ENCODE measurements around the gene FBXO3. TPM values are rescaled to one million over a fixed set of nuclear protein-coding genes. Genes with fewer than 3 reads are reported as not detected.

Gene FBXO3
- total and polyA plus RNA-seq, 9 of the 15 experiments (the other 6 are each of a cell fraction or from before 2014, with no cell fraction given): 11.6 to 59.3 (median 29.2) TPM

DNA sequence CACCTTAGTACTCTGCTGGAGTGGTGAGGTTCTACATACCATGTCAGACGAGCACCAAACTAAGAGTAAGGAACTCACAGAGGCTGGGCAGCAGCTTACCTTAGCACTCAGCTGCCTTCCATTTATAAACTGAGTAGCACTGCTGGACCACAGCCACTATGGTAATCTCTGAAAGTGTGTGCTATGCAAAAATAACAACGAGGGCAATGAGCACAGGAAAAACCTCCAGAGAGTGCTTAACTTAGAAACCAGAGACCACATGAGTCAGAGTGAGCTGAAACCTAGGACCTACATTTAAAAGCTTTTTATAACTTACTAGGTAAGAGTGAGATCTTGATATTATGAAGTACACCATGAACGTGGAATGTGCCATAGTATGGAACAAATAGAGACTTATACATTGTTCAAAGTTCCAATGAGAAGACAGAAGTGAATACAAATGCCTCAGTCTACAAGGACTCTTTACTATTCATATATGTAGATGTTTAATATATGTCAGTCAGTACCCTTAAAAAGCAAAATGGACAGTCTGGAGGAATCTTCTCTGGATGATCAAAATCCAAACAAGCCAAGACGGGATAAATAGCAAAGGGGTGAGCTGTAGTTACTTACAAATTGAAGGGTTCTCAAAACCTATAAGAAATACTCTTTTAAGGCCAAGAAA, 20.9 kb downstream of the FBXO3 start (continued):
- TF ChIP-seq, protein P1, sequence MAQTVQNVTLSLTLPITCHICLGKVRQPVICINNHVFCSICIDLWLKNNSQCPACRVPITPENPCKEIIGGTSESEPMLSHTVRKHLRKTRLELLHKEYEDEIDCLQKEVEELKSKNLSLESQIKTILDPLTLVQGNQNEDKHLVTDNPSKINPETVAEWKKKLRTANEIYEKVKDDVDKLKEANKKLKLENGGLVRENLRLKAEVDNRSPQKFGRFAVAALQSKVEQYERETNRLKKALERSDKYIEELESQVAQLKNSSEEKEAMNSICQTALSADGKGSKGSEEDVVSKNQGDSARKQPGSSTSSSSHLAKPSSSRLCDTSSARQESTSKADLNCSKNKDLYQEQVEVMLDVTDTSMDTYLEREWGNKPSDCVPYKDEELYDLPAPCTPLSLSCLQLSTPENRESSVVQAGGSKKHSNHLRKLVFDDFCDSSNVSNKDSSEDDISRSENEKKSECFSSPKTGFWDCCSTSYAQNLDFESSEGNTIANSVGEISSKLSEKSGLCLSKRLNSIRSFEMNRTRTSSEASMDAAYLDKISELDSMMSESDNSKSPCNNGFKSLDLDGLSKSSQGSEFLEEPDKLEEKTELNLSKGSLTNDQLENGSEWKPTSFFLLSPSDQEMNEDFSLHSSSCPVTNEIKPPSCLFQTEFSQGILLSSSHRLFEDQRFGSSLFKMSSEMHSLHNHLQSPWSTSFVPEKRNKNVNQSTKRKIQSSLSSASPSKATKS (CRISPR knock-in tag; IDR thresholded peaks at IDR 0.05): no peak
- TF ChIP-seq, protein P2, sequence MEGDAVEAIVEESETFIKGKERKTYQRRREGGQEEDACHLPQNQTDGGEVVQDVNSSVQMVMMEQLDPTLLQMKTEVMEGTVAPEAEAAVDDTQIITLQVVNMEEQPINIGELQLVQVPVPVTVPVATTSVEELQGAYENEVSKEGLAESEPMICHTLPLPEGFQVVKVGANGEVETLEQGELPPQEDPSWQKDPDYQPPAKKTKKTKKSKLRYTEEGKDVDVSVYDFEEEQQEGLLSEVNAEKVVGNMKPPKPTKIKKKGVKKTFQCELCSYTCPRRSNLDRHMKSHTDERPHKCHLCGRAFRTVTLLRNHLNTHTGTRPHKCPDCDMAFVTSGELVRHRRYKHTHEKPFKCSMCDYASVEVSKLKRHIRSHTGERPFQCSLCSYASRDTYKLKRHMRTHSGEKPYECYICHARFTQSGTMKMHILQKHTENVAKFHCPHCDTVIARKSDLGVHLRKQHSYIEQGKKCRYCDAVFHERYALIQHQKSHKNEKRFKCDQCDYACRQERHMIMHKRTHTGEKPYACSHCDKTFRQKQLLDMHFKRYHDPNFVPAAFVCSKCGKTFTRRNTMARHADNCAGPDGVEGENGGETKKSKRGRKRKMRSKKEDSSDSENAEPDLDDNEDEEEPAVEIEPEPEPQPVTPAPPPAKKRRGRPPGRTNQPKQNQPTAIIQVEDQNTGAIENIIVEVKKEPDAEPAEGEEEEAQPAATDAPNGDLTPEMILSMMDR (IDR thresholded peaks at IDR 0.05 in 2 of 3, conservative IDR thresholded peaks at IDR 0.05 in 1 of 3; ENCODE audit: insufficient read depth in 2 of 3, low read depth in 1 of 3, low read length in 3 of 3): no peak
- TF ChIP-seq PHB (CRISPR knock-in tag; IDR thresholded peaks at IDR 0.05) (no peak), ZNF24 (IDR thresholded peaks at IDR 0.05) (no peak), ZBTB1 (CRISPR knock-in tag; IDR thresholded peaks at IDR 0.05; ENCODE audit: borderline replicate concordance, low read depth) (no peak), IFI16 (CRISPR knock-in tag; IDR thresholded peaks at IDR 0.05) (no peak), U2AF1 (optimal IDR thresholded peaks at IDR 0.05; ENCODE audit: low read depth, low read length) (no peak), USF1 (CRISPR knock-in tag; IDR thresholded peaks at IDR 0.05) (no peak)
